PC-3 (cell line): Measurements from ENCODE around the gene NUP160.
"Not testable (repeated sequence)": the region's sequence is repeated elsewhere in the genome, so short reads cannot be mapped to it uniquely, and the experiment has no call there.

ENCODE experiments used
- CTCF ChIP-seq: fragments of 300-600 bp; sonication (generic); conservative IDR thresholded peaks from 2 replicates; pipeline ENCODE4 v1.5.1; 2017; ENCODE audit warnings: antibody characterized with exemption, low read depth, mild to moderate bottlenecking, low read length
- EZH2 ChIP-seq: fragments of 300-600 bp; sonication (generic); IDR thresholded peaks from one replicate; pipeline ENCODE4 v1.6.1; 2017; ENCODE audit warnings: antibody characterized with exemption, mild to moderate bottlenecking, low read length; ENCODE audit not compliant: unreplicated experiment

DNA sequence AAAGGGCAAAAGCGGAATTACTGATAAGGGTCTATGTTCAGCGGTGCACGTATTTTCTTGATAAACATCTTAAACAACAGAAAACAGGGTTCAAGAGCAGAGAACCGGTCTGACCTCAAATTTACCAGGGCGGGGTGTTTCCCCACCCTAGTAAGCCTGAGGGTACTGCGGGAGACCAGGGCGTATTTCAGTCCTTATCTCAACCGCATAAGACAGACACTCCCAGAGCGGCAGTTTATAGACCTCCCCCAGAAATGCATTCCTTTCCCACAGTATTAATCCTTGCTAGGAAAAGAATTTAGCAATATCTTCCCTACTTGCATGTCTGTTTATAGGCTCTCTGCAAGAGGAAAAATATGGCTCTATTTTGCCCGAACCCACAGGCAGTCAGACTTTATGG is 27.7 kb upstream of the NUP160 start:
- not testable (repeated sequence) for TF ChIP-seq CTCF, EZH2
